A673 (cell line): ENCODE data around the gene YBX2.

Experiments
- EZH2 ChIP-seq: fragments of 200-600 bp; sonication (generic); IDR thresholded peaks from 2 replicates; pipeline ENCODE4 v1.6.1; 2017; ENCODE audit warnings: borderline replicate concordance, low read depth, mild to moderate bottlenecking, mixed read lengths, antibody characterized with exemption, low read length; ENCODE audit not compliant: poor library complexity, severe bottlenecking
- TF ChIP-seq, protein P1 (sequence below): fragments of 300-800, 200-600 bp; sonication (generic); conservative IDR thresholded peaks from 2 replicates; pipeline ENCODE4 v1.5.1; 2017; ENCODE audit warnings: low read depth, mild to moderate bottlenecking, antibody characterized with exemption, low read length, moderate library complexity, mixed read lengths

DNA sequence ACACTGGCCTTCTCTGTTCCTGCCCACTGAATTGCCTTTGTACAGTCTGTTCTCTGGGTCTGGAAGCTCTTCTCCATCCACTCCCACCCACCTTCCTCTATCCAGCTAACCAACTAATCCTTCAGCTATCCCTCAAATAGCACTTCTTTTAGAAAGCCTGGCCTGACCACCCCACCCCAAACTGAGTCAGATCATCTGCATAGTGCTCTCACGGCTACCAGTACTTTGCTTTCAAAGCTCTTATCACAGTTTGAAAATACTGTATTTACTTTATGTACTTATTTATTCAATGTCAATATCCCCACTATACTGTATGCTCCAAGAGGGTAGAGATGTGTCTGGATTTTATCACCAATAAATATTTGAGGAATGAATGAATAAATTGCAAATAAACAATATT lies 27.7 kb downstream of the YBX2 start:
- TF ChIP-seq, protein P1, sequence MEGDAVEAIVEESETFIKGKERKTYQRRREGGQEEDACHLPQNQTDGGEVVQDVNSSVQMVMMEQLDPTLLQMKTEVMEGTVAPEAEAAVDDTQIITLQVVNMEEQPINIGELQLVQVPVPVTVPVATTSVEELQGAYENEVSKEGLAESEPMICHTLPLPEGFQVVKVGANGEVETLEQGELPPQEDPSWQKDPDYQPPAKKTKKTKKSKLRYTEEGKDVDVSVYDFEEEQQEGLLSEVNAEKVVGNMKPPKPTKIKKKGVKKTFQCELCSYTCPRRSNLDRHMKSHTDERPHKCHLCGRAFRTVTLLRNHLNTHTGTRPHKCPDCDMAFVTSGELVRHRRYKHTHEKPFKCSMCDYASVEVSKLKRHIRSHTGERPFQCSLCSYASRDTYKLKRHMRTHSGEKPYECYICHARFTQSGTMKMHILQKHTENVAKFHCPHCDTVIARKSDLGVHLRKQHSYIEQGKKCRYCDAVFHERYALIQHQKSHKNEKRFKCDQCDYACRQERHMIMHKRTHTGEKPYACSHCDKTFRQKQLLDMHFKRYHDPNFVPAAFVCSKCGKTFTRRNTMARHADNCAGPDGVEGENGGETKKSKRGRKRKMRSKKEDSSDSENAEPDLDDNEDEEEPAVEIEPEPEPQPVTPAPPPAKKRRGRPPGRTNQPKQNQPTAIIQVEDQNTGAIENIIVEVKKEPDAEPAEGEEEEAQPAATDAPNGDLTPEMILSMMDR: no peak
- TF ChIP-seq EZH2: no peak
